HG03097 (cell line): ENCODE measurements around the gene HOXA2.

Source experiments
- ATAC-seq: cut with Tn5 transposase; IDR thresholded peaks from one replicate; pipeline ENCODE4 v1.9.1; 2021; ENCODE audit not compliant: unreplicated experiment, low FRiP score

HOXA2 gene

GRCh38 chr7:27102581-27103442 is at the start of gene HOXA2:
Gene HOXA2, minus strand, starts transcription at chr7:27102683. Its CDS starts 183 bp downstream, at chr7:27102500.
- no peak for ATAC-seq

- no peak for ATAC-seq
Observed at GRCh38 chr7:27151341-27151930, 49.0 kb upstream of the HOXA2 start.

GRCh38 chr7:27150568-27151340 is 48.3 kb upstream of the HOXA2 start:
- ATAC-seq: no peak

GRCh38 chr7:27149842-27150567 is 47.5 kb upstream of the HOXA2 start:
- no peak for ATAC-seq

- no peak for ATAC-seq
Observed at GRCh38 chr7:27148756-27149641, 46.5 kb upstream of the HOXA2 start.

GRCh38 chr7:27148031-27148755 is 45.7 kb upstream of the HOXA2 start:
- no peak for ATAC-seq

GRCh38 chr7:27147199-27148030 is 44.9 kb upstream of the HOXA2 start, which contains the start of gene HOXA6:
Gene HOXA6, minus strand, starts transcription at chr7:27147774. Its CDS starts 25 bp downstream, at chr7:27147749.
- ATAC-seq: no peak

GRCh38 chr7:27146491-27147198 is 44.2 kb upstream of the HOXA2 start:
- ATAC-seq: no peak

- ATAC-seq: no peak
Observed at GRCh38 chr7:27145914-27146412, 43.5 kb upstream of the HOXA2 start.

GRCh38 chr7:27145165-27145913 is 42.9 kb upstream of the HOXA2 start:
- no peak for ATAC-seq

- no peak for ATAC-seq
Observed at GRCh38 chr7:27144781-27145164, 42.3 kb upstream of the HOXA2 start.

- ATAC-seq: no peak
Observed at GRCh38 chr7:27143950-27144780, 41.7 kb upstream of the HOXA2 start.

GRCh38 chr7:27143023-27143949 is 40.8 kb upstream of the HOXA2 start, which contains the start of gene HOXA5:
Gene HOXA5, minus strand, starts transcription at chr7:27143681. Its CDS starts 74 bp downstream, at chr7:27143607.
- no peak for ATAC-seq

- ATAC-seq: no peak
Observed at GRCh38 chr7:27142580-27143022, 40.1 kb upstream of the HOXA2 start.
